Naive B cell (primary cell): ENCODE results near the gene PRXL2B. TPM values are rescaled to one million over a fixed set of nuclear protein-coding genes. Genes with fewer than 3 reads are reported as not detected.
A peak's percentile ranks its signal among the peaks of the same experiment; 100 is the strongest.
"Not testable (repeated sequence)": the region's sequence is repeated elsewhere in the genome, so short reads cannot be mapped to it uniquely, and the experiment has no call there.

Experiments
- ATAC-seq, 2 donors: fragments of 150-1000 bp; cut with Tn5 transposase; 2 replicates each; pipeline ENCODE4 v1.10.0; 2021; ENCODE audit warnings: low read depth in 2 of 2, mild to moderate bottlenecking in 2 of 2, moderate library complexity in 2 of 2
- DNase-seq: peaks from one replicate; pipeline ENCODE4 v3.0.0; 2022
- H3K27ac Mint-ChIP-seq, 6 donors: one replicate each; pipeline ENCODE4 v1.8.0; 2020 to 2022; ENCODE audit warnings: mild to moderate bottlenecking in 6 of 6, mixed read lengths in 6 of 6, moderate library complexity in 5 of 6, inconsistent platforms in 2 of 6
- H3K27me3 Mint-ChIP-seq, 3 donors: one replicate each; pipeline ENCODE4 v1.8.0; 2021 to 2022; ENCODE audit warnings: mixed read lengths in 3 of 3, mild to moderate bottlenecking in 1 of 3
- H3K36me3 Mint-ChIP-seq, 2 donors: one replicate each; pipeline ENCODE4 v1.8.0; 2020 to 2022; ENCODE audit warnings: mixed read lengths in 2 of 2, inconsistent platforms in 1 of 2, mild to moderate bottlenecking in 1 of 2
- H3K4me1 Mint-ChIP-seq, 3 donors: one replicate each; pipeline ENCODE4 v1.8.0; 2020 to 2022; ENCODE audit warnings: mixed read lengths in 3 of 3, inconsistent platforms in 1 of 3, mild to moderate bottlenecking in 1 of 3, moderate library complexity in 1 of 3
- H3K4me3 Mint-ChIP-seq, 8 donors: one replicate each; pipeline ENCODE4 v1.8.0; 2020 to 2022; ENCODE audit warnings: mild to moderate bottlenecking in 8 of 8, mixed read lengths in 8 of 8, moderate library complexity in 8 of 8, inconsistent platforms in 2 of 8
- H3K9me3 Mint-ChIP-seq, 7 donors: one replicate each; pipeline ENCODE4 v1.8.0; 2020 to 2022; ENCODE audit warnings: mixed read lengths in 7 of 7, mild to moderate bottlenecking in 5 of 7, inconsistent platforms in 2 of 7, moderate library complexity in 1 of 7
- polyA plus RNA-seq, 6 donors: library from polyadenylated mRNA; unstranded; fragments of 300-500 nt; fragmentation: Illumina TruSeq; gene quantifications; one replicate each; pipeline ENCODE4 v1.2.3, GENCODE V29; 2021; ENCODE audit warnings: low read depth in 6 of 6

The PRXL2B gene
- polyA plus RNA-seq, 6 donors from 2014 or later = 11.6 to 18.6 (median 13.7) TPM

DNA sequence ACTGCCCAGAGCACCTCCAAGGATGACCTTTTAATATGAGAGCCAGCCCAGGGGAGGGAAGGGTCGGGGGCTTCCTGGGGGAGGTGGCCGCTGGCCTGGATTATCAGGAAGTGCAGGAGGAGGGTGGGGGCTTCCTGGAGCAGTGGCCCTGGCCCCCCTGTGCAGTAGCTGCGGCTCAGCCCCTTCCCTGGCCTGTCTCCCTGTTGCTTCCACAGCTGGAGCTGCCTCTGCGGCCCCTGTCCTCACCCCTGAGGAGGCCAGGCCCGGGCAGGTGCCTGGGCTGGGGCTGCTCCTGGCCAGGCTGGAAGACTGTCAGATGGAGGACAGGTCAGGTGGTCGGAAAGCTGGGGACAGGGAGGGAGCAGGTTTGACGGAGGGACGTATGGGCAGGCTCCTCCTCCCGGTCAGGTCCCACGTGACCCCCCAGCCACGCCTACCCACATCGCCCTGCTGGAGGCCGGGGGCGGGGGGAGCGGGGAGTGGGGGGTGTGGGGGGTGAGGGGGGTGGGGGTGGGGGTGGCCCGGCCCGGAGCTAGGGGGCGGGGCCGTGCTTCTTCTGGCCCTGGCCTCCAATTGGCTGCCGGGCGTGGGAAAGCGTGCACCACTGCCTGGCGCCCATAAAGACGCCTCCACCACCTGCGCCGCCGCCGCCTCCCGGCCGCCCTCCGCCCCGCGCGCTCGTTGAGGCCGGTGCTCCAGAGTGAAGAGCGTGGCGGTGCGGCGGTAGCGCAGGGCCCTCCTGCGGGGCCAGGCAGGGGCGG lies 40.6 kb upstream of the PRXL2B start:
- H3K27me3 Mint-ChIP-seq = peaks cover 0 to 5% (median 0%) of the 10 kb centered on the region in 3 donors
- ATAC-seq (peak; percentile 49 to 58), DNase-seq (peak; percentile 88)
- H3K4me1 Mint-ChIP-seq = peaks cover 11 to 34% (median 27%) of the 10 kb centered on the region in 3 donors
- peak overlapping the region in 5 of 6 donors; percentile 95 to 99 (median 99) for H3K27ac Mint-ChIP-seq
- H3K4me3 Mint-ChIP-seq = peak overlapping the region; percentile 83 to 97 (median 92)
- no peaks in the 10 kb centered on the region for H3K36me3 Mint-ChIP-seq
- H3K9me3 Mint-ChIP-seq = no peaks in the 10 kb centered on the region

DNA sequence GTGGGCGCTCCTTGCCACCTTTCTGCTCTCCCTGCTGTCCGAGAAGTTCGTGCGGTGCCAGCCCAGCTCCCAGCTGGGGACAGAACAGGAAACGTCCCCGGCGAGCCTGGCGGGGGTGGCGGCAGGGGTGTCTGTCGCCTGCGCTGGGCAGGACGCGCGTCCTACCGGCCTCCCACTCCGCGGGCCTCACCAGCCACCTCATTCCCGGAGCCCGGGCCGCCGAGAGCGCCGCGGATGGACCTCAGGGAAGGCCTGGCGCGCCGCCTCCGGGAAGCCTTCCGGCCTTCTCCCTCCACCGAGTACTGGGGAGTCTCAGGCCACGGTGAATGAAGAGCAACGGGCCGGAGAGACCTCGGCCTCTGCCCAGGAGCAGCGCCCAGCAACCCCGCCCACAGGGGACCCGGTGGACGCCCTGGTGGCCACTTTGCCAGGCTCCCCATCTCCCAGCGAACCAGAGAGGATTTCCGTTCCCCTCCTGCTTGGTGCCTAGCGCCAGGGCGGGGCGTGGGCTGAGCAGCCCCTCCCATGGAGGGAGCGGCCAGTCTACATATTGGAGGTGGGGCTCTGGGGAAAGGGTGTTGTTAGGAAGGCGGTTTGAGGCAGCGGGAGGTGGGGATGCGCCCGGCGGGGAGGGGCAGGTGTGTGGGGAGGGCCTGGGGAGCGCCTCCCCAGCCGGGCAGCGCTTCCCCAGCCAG lies 39.9 kb upstream of the PRXL2B start:
- peak; percentile 73 for DNase-seq
- peak overlapping the region; percentile 95 to 99 (median 98) for H3K27ac Mint-ChIP-seq
- H3K4me3 Mint-ChIP-seq = peak overlapping the region; percentile 83 to 97 (median 92)
- no peaks in the 10 kb centered on the region for H3K36me3 Mint-ChIP-seq
- ATAC-seq = peak; percentile 33 to 35
- H3K27me3 Mint-ChIP-seq = peaks cover 0 to 5% (median 0%) of the 10 kb centered on the region in 3 donors
- no peaks in the 10 kb centered on the region for H3K9me3 Mint-ChIP-seq
- peaks cover 15 to 39% (median 29%) of the 10 kb centered on the region in 3 donors for H3K4me1 Mint-ChIP-seq

DNA sequence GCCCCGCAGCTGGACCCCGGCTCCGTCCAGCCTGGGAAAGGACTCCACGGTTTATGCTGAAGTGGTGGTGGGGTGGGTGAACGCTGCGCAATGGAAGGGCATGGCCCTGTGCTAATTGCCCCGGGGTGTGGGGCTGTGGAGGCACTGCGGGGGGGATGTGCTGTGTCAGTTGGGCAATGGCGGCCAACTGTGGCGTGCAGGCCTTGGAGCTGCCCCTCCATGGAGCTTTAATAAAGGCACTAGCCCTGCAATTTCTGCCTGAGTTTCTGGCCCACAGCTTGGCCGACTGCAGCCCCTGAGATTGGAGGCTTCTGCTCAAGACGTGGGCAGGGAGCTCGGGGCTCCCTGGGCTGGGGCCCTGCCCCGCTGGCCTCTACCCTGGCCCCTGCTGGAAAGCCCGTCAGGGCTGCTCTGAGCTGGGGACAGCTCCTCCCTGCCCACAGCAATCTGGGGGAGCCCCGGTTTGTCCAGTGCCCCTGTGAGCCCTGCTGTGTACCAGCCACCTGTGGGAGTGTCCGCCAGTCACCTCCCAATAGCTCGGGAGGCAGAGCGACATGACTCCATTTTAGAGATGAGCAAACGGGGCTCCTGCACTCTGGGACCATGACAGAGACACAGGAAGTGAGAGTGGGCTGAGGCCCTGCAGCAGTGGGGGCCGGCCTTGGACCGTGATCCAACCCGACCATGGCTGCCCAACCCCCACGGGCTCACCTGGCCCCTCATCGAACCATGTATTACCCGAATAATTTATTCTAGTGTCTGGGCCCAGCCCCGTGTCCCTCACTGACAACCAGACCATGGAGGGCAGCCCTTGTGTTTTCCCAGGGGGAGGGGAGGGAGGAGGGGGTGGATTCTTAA lies 39.1 kb upstream of the PRXL2B start:
- peak; percentile 67 for DNase-seq
- Mint-ChIP-seq H3K27me3 (peaks cover 0 to 5% (median 0%) of the 10 kb centered on the region in 3 donors), H3K4me3 (peak overlapping the region; percentile 83 to 97 (median 92)), H3K27ac (peak overlapping the region; percentile 97 to 100 (median 99)), H3K36me3 (no peaks in the 10 kb centered on the region), H3K9me3 (no peaks in the 10 kb centered on the region), H3K4me1 (peaks cover 15 to 39% (median 29%) of the 10 kb centered on the region in 3 donors)
- peak; percentile 6 to 11 for ATAC-seq

DNA sequence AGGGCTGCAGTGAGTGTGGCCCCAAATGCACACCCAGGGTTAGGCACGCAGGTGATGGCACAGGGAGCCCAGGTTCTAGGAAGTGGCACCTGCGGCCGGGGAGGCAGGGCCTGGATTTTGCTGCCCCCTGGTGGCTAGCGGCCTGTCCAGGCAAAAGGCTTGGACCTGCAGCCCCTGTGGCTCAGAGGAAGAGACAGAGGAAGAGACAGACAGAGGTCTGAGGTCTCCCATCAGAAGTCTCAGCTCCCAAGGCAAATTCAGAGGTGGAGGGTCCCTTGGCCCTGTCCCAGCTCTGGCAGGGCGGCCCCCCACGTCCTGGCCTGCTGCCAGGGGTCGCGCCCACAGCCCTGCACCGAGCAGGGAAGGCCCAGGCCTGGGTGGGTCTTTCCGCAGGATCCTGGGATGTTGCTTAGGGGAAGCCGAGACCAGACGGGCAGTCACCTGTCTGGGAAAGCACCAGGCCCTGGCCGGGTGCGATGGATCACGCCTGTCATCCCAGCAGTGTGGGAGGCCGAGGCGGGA lies 38.4 kb upstream of the PRXL2B start:
- H3K9me3 Mint-ChIP-seq = no peaks in the 10 kb centered on the region
- peak; percentile 35 to 37 for ATAC-seq
- no peaks in the 10 kb centered on the region for H3K36me3 Mint-ChIP-seq
- peaks cover 0 to 5% (median 0%) of the 10 kb centered on the region in 3 donors for H3K27me3 Mint-ChIP-seq
- peak overlapping the region; percentile 97 to 100 (median 99) for H3K27ac Mint-ChIP-seq
- H3K4me1 Mint-ChIP-seq = peaks cover 15 to 39% (median 29%) of the 10 kb centered on the region in 3 donors
- DNase-seq = peak; percentile 83
- H3K4me3 Mint-ChIP-seq = peak overlapping the region; percentile 83 to 97 (median 92)

DNA sequence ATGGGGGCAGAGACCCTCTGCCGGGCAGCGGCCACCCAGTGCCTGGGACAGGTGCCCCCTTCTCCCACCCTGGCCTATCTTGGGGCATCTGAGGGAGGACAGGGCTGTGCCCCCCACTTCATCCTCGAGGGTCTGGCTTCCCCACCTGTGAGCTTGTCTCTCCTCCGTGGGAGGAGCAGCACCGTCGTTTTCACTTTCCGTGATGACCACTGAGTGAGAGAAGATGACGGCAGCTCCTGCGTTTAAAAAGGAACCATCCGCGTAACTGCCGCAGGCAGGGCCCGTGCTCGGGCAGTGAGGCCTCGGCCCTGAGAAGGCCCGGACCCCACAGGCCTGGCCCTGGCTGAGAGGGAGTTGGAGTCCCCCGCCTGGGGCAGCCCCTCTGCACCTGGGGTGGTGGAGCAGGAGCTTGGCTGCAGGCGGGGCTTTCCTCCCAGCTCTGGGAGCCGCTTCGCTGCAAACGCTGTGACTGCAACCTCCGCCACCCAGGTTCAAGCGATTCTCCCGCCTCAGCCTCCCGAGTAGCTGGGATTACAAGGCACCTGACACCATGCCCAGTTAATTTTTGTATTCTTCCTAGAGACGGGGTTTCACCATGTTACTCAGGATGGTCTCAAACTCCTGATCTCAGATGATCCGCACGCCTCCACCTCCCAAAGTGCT lies 37.1 kb upstream of the PRXL2B start:
- not testable (repeated sequence) for DNase-seq, H3K36me3 Mint-ChIP-seq, H3K27me3 Mint-ChIP-seq, H3K9me3 Mint-ChIP-seq
- Mint-ChIP-seq H3K4me3 (peak overlapping the region; percentile 83 to 97 (median 92)), H3K27ac (peak overlapping the region; percentile 97 to 100 (median 99)), H3K4me1 (peaks cover 23 to 44% (median 35%) of the 10 kb centered on the region in 3 donors)
- ATAC-seq = peak in 1 of 2 donors; percentile 7

DNA sequence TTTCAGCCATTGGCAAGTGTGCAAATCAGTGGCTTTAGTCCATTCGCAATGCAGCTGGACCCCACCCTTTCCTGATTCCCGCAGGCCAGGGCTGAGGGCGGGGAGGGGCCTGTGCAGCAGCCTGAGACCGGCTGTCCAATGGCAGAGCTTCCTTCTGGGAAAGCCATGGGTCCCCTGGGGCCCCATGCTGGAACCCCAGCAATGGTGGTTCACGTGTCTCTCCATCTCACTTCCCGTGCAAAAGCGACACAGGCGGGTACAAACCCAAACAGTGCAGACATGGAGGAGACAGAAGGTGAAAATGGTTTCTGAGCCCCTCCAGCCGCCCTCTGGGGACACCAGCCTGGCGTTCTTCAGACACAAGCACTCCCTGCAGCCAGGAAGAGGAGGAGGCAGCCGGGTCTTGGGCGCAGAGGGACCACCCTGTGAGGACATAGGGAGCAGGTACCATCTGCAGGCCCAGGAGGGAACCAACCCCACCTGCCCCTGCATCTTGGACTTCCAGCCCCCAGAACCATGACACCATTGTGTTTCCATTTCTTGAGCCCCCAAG lies 36.2 kb upstream of the PRXL2B start:
- ATAC-seq, H3K36me3 Mint-ChIP-seq, H3K27me3 Mint-ChIP-seq, DNase-seq, H3K9me3 Mint-ChIP-seq: not testable (repeated sequence)
- H3K4me3 Mint-ChIP-seq = peak overlapping the region in 5 of 8 donors; percentile 19 to 87 (median 59)
- peak overlapping the region; percentile 56 to 99 (median 96) for H3K27ac Mint-ChIP-seq
- H3K4me1 Mint-ChIP-seq = peaks cover 28 to 52% (median 44%) of the 10 kb centered on the region in 3 donors

DNA sequence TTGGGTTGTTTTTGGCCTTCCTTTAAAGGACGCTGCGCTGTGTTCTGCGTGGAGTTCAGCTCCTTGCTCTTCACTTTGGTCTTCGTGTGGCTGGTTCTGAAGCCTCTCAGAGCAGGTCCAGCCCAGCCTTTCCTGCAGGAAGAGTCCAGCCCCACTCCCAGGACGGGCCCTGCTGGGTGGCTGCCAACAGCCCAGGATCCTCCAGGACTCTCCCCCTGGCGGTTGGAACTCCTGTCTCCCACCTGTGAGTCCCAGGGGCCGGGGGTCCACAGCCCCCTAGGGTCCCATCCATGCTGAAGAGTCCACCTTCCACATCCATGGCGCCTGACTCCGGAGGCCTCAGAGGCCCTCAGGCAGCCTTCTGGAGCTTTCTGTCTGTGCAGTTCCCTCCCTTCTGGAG lies 35.0 kb upstream of the PRXL2B start:
- Mint-ChIP-seq H3K27ac (peak overlapping the region; percentile 28 to 97 (median 84)), H3K4me3 (peak overlapping the region in 5 of 8 donors; percentile 12 to 54 (median 36)), H3K4me1 (peaks cover 35 to 61% (median 55%) of the 10 kb centered on the region in 3 donors)
- H3K9me3 Mint-ChIP-seq, ATAC-seq, H3K36me3 Mint-ChIP-seq, DNase-seq, H3K27me3 Mint-ChIP-seq: not testable (repeated sequence)

DNA sequence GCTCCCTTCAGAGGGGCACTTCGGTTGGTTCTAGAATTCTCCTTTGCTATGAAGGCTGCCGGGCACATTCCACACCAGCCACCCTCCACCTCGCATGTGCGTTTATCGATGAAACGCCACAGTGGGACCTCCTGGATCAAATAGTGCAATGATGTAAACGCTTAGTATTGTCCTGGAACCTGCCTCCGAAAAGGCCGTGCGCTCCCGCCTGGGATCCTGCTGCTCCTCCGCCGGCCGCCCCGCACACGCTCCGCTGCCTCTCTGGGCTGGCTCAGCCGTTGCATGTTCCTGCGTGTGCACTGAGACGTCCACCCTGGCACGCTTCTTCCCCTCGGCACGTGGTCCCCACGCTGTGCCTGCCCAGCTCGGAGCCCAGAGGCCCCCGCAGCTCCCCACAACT lies 34.4 kb upstream of the PRXL2B start:
- Mint-ChIP-seq H3K4me3 (no peak overlapping the region), H3K27ac (peak overlapping the region in 2 of 6 donors; percentile 45 to 62), H3K36me3 (no peaks in the 10 kb centered on the region), H3K4me1 (peaks cover 30 to 62% (median 62%) of the 10 kb centered on the region in 3 donors), H3K27me3 (no peaks in the 10 kb centered on the region), H3K9me3 (no peaks in the 10 kb centered on the region)
- ATAC-seq (no peak), DNase-seq (no peak)

DNA sequence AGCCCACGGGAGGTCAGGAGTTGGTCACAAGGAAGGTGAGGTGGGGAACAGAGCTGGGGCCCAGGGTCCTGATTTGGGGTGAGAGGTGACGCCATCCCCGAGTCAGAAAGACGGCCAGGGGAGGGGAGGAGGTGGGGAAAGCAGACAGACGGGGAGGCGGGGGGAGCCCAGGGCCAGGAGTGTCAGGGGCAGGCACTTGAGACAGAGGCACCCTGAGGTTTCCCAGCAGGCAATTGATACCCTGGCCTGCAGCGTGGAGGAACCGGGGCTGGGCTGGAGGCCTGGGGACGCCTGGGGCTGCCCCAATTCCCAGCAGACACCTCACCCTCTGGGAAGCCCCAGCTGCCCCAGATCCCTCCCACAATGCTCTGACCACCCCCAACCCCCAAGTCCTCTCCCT lies 33.5 kb upstream of the PRXL2B start:
- H3K27me3 Mint-ChIP-seq, H3K36me3 Mint-ChIP-seq, ATAC-seq, DNase-seq, H3K9me3 Mint-ChIP-seq: not testable (repeated sequence)
- Mint-ChIP-seq H3K27ac (peak overlapping the region in 2 of 6 donors; percentile 12 to 45), H3K4me3 (peak overlapping the region in 1 of 8 donors; percentile 29), H3K4me1 (peaks cover 34 to 61% (median 61%) of the 10 kb centered on the region in 3 donors)

DNA sequence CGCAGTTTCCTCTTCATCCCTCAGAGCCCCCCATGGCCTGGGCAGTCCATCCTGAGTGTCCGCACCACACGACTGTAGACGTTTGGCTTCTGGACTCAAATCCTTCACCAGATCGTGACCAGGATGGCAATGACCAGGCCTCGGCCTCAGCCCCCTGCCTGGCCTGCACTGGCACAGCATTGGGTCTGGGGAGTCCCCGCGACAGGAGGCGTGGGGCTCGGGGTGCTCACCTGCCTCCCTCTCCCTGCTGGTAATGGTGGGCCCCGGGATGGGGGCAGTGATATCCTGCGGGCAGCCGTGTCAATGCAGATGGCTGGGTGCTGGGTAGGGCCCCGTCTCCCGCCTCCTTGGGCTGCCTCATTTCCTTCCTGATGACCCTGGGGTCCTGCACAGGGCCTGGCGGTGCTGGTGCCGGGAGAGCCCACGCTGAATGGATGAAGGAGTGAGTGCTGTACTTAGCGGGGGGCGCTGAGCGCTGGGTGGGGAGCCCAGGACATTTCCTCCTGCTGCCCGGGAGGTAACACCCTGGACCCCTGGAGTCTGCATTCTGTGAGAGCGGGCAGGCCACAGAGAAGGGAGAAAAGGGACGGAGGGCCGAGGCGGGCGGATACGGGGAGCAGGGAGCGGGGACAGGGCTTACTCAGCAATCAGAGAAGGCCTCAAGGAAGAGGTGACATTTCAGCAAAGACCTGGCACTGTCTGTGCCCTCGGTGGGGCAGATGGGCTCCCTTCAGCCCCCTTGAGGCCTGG lies 32.5 kb upstream of the PRXL2B start:
- DNase-seq = no peak
- peak overlapping the region in 4 of 6 donors; percentile 52 to 100 (median 98) for H3K27ac Mint-ChIP-seq
- peaks cover 39 to 58% (median 57%) of the 10 kb centered on the region in 3 donors for H3K4me1 Mint-ChIP-seq
- H3K4me3 Mint-ChIP-seq = peak overlapping the region in 7 of 8 donors; percentile 78 to 99 (median 95)
- no peaks in the 10 kb centered on the region for H3K9me3 Mint-ChIP-seq
- H3K36me3 Mint-ChIP-seq = no peaks in the 10 kb centered on the region
- no peak for ATAC-seq
- H3K27me3 Mint-ChIP-seq = no peaks in the 10 kb centered on the region

DNA sequence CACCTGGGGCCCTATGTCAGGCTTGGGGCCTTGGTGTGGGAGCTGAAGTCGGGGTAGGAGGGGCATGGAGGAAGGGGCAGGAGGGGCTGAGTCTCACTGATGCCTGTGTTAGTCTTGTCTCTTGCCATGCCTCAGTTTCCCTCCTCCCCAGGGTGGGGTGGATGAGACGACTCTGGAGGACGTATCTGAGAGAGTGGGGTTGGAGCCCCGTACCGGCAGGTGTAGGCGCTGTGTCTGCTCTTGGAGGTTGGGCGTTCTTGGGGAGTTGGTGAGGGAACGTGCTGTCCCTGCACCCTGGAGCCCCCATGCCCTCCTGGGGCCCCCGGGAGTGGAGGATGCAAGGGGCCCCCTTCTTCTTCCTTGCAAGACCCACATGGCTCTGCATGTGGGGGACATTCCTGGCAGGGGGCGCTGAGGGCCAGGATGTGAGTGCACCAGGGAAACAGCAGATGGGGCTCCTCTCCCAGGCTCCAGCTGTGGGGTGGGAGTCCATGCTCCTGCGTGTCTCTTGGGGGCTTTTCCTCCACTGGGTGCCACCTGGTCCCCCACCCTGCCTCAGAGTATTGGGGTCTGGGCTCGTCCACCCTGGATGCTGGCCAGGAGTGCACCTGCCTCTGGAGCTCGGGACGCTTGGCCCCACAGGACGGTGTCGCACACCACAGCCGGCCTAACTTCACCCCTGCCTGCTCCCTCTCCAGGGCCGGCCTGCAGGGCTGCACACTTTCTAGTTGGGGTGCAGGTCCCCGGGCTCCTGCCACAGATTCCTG lies 31.8 kb upstream of the PRXL2B start:
- no peaks in the 10 kb centered on the region for H3K27me3 Mint-ChIP-seq
- H3K4me1 Mint-ChIP-seq = peaks cover 37 to 54% (median 52%) of the 10 kb centered on the region in 3 donors
- ATAC-seq (peak; percentile 17 to 36), DNase-seq (peak; percentile 63)
- H3K9me3 Mint-ChIP-seq = no peaks in the 10 kb centered on the region
- H3K36me3 Mint-ChIP-seq = no peaks in the 10 kb centered on the region
- H3K4me3 Mint-ChIP-seq = peak overlapping the region; percentile 78 to 99 (median 96)
- H3K27ac Mint-ChIP-seq = peak overlapping the region; percentile 86 to 100 (median 98)
